ENCODE results near the gene KIAA1549.

GRCh38 chr7:138945821-138946220, 35.4 kb downstream of the KIAA1549 start:
- no peak for TF ChIP-seq CTCF (IDR thresholded peaks at IDR 0.05)
- no peak for TF ChIP-seq EP300 (IDR thresholded peaks at IDR 0.05)
- TF ChIP-seq POLR2AphosphoS5 (IDR thresholded peaks at IDR 0.05), result no peak
- TF ChIP-seq POLR2A (IDR thresholded peaks at IDR 0.05), result no peak

All from stomach (tissue), 4 donors.